Measurements from ENCODE around the gene MAST3. TPM values are rescaled to one million over a fixed set of nuclear protein-coding genes. Genes with fewer than 3 reads are reported as not detected.

MAST3 gene
- total and polyA plus RNA-seq, 2 donors (not counting 1 experiment from before 2014, with no cell fraction given): 43.5 to 85.5 TPM

DNA sequence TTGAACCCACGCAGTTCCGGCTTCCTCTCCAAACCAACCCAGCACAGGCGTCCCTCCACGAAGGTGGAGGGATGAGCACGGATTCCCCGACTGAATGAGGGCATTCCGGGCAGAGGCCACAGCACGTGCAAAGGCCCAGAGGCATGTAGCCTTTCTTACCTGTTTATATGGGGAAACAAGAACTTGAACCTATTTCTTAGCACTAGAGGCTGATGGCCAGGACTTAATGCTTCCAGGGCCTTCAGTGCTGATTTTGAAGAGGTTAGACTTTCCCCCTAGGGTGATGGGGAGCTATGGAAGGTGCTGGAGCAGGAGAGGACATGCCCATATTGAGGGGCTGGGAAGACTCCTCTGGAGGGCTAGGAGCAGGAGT, 2.0 kb downstream of the MAST3 start:
- intact Hi-C loops (cut with micrococcal nuclease): loop anchor here (1.0 to 5.0 kb wide), 8 partner anchors 8 to 153 kb away; partner anchors contain the start of genes IFI30 and MPV17L2
- Mint-ChIP-seq H3K4me1 (peaks cover 51% of the 10 kb centered on the region), H3K27ac (peak overlapping the region; percentile 92), H3K27me3 (no peaks in the 10 kb centered on the region), H3K4me3 (peak overlapping the region; percentile 97), H3K9me3 (ENCODE audit: insufficient read depth) (no peaks in the 10 kb centered on the region)
- H3K4me3 ChIP-seq (ENCODE audit: control extremely low read depth in 1 of 5, extremely low read depth in 1 of 5, insufficient read depth in 1 of 5, low read depth in 2 of 5, low read length in 4 of 5): peak overlapping the region in 4 of 5 experiments; percentile 73 to 95 (median 92)
- H3K27me3 ChIP-seq (replicated peaks in 1 of 4; ENCODE audit: control extremely low read depth in 1 of 4, control insufficient read depth in 3 of 4, insufficient read depth in 4 of 4, low read length in 3 of 4): no peaks in the 10 kb centered on the region
- no peak overlapping the region for H2AFZ ChIP-seq (ENCODE audit: insufficient read depth, low read depth, low read length, poor library complexity, severe bottlenecking)
- ChIA-PET CTCF (interaction anchor here (1.4 to 3.4 kb wide), 3 partner anchors 12 to 103 kb away, joined by 4 to 22 read pairs (median 5); no protein-coding TSS in a partner anchor), POLR2A (interaction anchor here (0.9 to 3.0 kb wide), 5 partner anchors 8 to 99 kb away, joined by 4 to 23 read pairs (median 9); no protein-coding TSS in a partner anchor)
- no peaks in the 10 kb centered on the region for H4K20me1 ChIP-seq (ENCODE audit: control insufficient read depth, insufficient read depth, low read length, poor library complexity, severe bottlenecking)
- no peak for DNase-seq
- H3K79me2 ChIP-seq (ENCODE audit: control insufficient read depth, insufficient read depth, low read length): peaks cover 60% of the 10 kb centered on the region
- peaks cover 22 to 58% of the 10 kb centered on the region in 2 donors for H3K4me1 ChIP-seq (ENCODE audit: control insufficient read depth in 2 of 2, insufficient read depth in 2 of 2, low read length in 2 of 2)
- peak overlapping the region; percentile 71 for H3K9ac ChIP-seq (ENCODE audit: low read length)
- peak overlapping the region; percentile 82 to 96 for H3K27ac ChIP-seq (ENCODE audit: low read length in 2 of 2)
- 40% methylated on average over 2 of the region's 8 CpGs for WGBS (ENCODE audit: insufficient coverage)
- TF ChIP-seq, protein P1, sequence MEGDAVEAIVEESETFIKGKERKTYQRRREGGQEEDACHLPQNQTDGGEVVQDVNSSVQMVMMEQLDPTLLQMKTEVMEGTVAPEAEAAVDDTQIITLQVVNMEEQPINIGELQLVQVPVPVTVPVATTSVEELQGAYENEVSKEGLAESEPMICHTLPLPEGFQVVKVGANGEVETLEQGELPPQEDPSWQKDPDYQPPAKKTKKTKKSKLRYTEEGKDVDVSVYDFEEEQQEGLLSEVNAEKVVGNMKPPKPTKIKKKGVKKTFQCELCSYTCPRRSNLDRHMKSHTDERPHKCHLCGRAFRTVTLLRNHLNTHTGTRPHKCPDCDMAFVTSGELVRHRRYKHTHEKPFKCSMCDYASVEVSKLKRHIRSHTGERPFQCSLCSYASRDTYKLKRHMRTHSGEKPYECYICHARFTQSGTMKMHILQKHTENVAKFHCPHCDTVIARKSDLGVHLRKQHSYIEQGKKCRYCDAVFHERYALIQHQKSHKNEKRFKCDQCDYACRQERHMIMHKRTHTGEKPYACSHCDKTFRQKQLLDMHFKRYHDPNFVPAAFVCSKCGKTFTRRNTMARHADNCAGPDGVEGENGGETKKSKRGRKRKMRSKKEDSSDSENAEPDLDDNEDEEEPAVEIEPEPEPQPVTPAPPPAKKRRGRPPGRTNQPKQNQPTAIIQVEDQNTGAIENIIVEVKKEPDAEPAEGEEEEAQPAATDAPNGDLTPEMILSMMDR (IDR thresholded peaks at IDR 0.05): no peak
- no peak for TF ChIP-seq EZH2 (IDR thresholded peaks at IDR 0.05; ENCODE audit: borderline replicate concordance, insufficient read depth, low read depth, low read length, poor library complexity, severe bottlenecking)
- H3K36me3 ChIP-seq (replicated peaks in 1 of 2; ENCODE audit: control extremely low read depth in 1 of 2, control insufficient read depth in 1 of 2, extremely low read depth in 1 of 2, insufficient read depth in 2 of 2, low read length in 1 of 2): peaks cover 0 to 13% of the 10 kb centered on the region in 2 experiments
- H3K9me3 ChIP-seq (ENCODE audit: control extremely low read depth in 1 of 3, control insufficient read depth in 2 of 3, insufficient read depth in 1 of 3, low read length in 2 of 3): peaks cover 0 to 4% (median 0%) of the 10 kb centered on the region in 3 donors
- H3K4me2 ChIP-seq (replicated peaks; ENCODE audit: low read depth, low read length, poor library complexity, severe bottlenecking): peak overlapping the region; percentile 91
- ATAC-seq (ENCODE audit: low read depth): no peak

- Histone ChIP-seq H3K27ac (ENCODE audit: low read length in 2 of 2) (no peak overlapping the region), H2AFZ (ENCODE audit: insufficient read depth, low read depth, low read length, poor library complexity, severe bottlenecking) (no peak overlapping the region), H3K4me2 (replicated peaks; ENCODE audit: low read depth, low read length, poor library complexity, severe bottlenecking) (no peak overlapping the region), H3K4me1 (ENCODE audit: control insufficient read depth in 2 of 2, insufficient read depth in 2 of 2, low read length in 2 of 2) (peaks cover 33 to 66% of the 10 kb centered on the region in 2 donors), H3K4me3 (ENCODE audit: control extremely low read depth in 1 of 5, extremely low read depth in 1 of 5, insufficient read depth in 1 of 5, low read depth in 2 of 5, low read length in 4 of 5) (no peak overlapping the region), H3K9me3 (ENCODE audit: control extremely low read depth in 1 of 3, control insufficient read depth in 2 of 3, insufficient read depth in 1 of 3, low read length in 2 of 3) (peaks cover 0 to 4% (median 0%) of the 10 kb centered on the region in 3 donors), H3K36me3 (replicated peaks in 1 of 2; ENCODE audit: control extremely low read depth in 1 of 2, control insufficient read depth in 1 of 2, extremely low read depth in 1 of 2, insufficient read depth in 2 of 2, low read length in 1 of 2) (peaks cover 0 to 13% of the 10 kb centered on the region in 2 experiments), H3K9ac (ENCODE audit: low read length) (no peak overlapping the region), H3K79me2 (ENCODE audit: control insufficient read depth, insufficient read depth, low read length) (peaks cover 64% of the 10 kb centered on the region), H3K27me3 (replicated peaks in 1 of 4; ENCODE audit: control extremely low read depth in 1 of 4, control insufficient read depth in 3 of 4, insufficient read depth in 4 of 4, low read length in 3 of 4) (no peaks in the 10 kb centered on the region), H4K20me1 (ENCODE audit: control insufficient read depth, insufficient read depth, low read length, poor library complexity, severe bottlenecking) (no peaks in the 10 kb centered on the region)
- H3K4me3 Mint-ChIP-seq: no peak overlapping the region
- no peak overlapping the region for H3K27ac Mint-ChIP-seq
- WGBS (ENCODE audit: insufficient coverage): 96% methylated on average over 18 of the region's 18 CpGs
- POLR2A ChIA-PET: no interaction called here
- H3K4me1 Mint-ChIP-seq: peaks cover 56% of the 10 kb centered on the region
- H3K27me3 Mint-ChIP-seq: no peaks in the 10 kb centered on the region
- DNase-seq (no peak), ATAC-seq (ENCODE audit: low read depth) (no peak)
- TF ChIP-seq, protein P1 (IDR thresholded peaks at IDR 0.05): no peak
- TF ChIP-seq EZH2 (IDR thresholded peaks at IDR 0.05; ENCODE audit: borderline replicate concordance, insufficient read depth, low read depth, low read length, poor library complexity, severe bottlenecking): no peak
- intact Hi-C loops (cut with micrococcal nuclease): no loop called here
- CTCF ChIA-PET: interaction anchor here (1.0 to 1.2 kb wide), 3 partner anchors 10 to 241 kb away, joined by 3 to 4 read pairs (median 3); partner anchors contain the start of gene RPL18A
- H3K9me3 Mint-ChIP-seq (ENCODE audit: insufficient read depth): no peaks in the 10 kb centered on the region
Measured at GRCh38 chr19:18100710-18101109, 3.1 kb downstream of the MAST3 start.
